UCSD-AML1 (cell line): Measurements from ENCODE around the gene CAPN13.

Experiments used
- DNase-seq: peaks from one replicate; lab custom pipeline; 2025; ENCODE audit not compliant: unreplicated experiment; lab: John Stamatoyannopoulos, UW

CAPN13 gene, protein sequence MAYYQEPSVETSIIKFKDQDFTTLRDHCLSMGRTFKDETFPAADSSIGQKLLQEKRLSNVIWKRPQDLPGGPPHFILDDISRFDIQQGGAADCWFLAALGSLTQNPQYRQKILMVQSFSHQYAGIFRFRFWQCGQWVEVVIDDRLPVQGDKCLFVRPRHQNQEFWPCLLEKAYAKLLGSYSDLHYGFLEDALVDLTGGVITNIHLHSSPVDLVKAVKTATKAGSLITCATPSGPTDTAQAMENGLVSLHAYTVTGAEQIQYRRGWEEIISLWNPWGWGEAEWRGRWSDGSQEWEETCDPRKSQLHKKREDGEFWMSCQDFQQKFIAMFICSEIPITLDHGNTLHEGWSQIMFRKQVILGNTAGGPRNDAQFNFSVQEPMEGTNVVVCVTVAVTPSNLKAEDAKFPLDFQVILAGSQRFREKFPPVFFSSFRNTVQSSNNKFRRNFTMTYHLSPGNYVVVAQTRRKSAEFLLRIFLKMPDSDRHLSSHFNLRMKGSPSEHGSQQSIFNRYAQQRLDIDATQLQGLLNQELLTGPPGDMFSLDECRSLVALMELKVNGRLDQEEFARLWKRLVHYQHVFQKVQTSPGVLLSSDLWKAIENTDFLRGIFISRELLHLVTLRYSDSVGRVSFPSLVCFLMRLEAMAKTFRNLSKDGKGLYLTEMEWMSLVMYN

DNA sequence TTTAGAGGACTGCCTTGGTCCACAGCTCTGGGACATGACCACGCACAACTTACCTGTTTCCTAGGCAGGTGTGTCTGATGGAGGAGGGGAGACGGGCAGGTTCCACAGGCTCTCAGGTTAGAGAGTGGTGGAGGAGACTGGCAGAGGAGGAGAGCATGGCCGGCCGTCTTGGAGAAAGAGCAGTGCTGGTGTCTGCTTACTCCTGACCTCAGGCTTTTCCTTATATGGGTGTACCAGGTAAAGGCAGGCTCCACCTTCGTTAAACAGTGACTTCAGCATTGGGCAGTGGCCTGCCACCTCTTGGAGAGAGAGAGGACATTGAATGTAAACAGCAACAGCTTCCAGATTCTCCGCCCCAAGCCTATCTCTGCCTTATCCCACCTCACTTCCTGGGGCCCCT is at the start of gene CAPN13:
Gene CAPN13, minus strand, starts transcription at position 198 of the 400 bp plus-strand sequence. CDS start 20,121 bp downstream, outside the sequence.
- no peak for DNase-seq

DNA sequence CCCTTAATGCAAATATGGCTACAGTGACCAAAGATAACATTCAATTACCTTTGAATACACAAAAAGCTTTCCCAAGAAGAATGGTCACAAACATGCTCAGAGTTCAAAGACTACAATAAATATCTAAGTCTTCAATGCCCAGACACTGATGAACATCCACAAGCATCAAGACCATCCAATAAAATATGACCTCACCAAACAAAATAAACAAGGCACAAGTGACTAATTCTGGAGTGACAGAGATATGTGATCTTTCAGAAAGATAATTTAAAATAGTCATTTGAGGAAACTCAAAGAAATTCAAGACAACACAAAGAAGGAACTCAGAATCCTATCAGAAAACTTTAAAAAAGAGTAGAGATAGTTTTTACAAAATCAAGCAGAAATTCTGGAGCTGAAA is 40.6 kb upstream of the CAPN13 start:
- DNase-seq, result no peak

DNA sequence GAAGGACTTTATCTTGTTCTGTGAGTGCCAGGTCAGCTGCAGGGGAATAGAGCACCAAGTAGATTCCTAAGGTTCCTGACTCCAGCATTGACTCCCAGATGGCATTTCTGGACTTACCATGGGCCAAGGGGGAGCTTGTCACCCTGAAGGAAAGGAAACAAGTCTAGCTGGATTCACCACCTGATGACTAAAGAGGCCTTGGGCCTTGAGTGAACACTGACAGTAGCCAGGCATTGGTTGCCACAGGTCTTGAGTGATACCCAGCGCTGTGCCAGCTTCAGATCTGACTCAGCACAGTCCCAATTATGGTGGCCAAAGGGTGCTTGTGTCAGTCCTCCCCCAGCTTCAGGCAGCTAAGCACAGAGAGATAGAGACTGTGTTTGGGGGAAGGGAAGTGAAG is 40.1 kb upstream of the CAPN13 start:
- DNase-seq, result no peak

DNA sequence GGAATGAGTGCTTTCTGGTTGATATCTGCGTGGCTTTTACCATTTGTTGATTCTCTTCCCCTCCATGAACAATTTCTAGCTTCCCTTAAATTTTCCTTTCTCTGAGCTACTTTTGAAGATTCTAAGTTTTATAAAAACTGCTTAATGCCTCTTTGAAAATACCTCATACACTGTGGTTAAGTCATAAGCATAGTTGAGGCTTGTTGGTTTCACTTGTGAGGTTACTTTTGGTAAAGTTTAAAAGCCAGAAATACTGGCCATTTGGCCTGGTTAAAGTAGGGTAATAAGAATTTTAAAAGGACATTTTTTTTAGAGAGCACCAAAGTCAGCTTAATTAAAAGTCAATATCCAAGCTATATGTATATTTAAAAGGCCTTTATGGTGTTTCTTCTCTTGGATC is 21.3 kb upstream of the CAPN13 start:
- no peak for DNase-seq

DNA sequence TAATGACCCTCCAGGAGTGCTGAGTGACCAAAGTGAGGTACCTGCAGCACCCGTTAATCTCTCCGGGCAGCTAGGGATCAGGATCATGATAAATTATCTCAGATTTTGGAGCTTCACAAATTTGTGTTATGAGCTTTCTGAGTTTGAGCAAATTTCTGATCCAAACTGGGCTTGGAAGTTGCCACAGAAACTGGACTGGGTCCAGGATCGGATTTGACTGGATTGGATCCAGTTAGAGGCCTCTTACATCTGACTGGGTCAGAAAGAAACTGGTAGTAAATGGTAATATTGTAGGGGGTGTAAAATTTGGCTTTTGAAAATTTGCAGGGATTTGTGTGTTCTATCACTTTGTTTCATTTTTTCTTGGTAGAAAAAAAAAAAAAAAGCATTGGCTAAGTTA is 19.7 kb upstream of the CAPN13 start:
- DNase-seq, result no peak

DNA sequence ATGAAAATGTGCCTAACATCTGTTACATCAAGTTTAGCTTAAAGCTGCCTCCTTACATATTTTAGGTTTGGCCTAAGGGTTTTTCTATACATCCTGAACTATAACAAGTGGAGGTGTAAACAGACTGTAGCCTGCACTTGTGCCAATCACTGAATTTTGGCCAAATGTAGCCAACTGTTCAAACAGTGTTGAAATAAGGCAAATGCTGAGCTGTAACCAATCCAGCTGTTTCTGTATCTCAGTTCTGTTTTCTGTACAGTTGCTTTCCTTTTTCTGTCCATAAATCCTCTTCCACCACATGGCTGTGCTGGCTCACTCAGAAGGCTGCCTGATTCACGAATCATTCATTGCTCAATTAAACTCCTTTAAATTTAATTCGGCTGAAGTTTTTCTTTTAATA is 19.2 kb upstream of the CAPN13 start:
- DNase-seq, result no peak

DNA sequence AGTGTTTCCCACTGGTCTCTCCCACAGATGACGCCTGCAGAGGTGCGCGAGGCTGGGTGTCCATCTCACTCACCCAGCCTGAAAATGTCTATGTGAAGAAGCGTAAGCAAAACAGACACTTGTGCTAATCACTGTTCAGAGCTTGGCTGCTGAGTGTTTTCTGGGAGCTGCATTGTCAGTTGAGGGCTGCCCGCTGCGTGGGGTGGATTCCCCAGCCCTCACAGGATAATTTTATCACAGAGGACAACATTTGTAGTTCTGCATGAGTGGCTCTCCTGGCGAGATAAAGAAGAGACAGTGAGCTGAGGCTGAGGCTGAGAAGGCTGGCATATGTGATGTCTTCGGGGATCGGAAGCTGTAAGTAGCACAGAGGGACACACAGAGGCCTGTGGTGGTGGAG is 16.2 kb upstream of the CAPN13 start:
- DNase-seq, result no peak

DNA sequence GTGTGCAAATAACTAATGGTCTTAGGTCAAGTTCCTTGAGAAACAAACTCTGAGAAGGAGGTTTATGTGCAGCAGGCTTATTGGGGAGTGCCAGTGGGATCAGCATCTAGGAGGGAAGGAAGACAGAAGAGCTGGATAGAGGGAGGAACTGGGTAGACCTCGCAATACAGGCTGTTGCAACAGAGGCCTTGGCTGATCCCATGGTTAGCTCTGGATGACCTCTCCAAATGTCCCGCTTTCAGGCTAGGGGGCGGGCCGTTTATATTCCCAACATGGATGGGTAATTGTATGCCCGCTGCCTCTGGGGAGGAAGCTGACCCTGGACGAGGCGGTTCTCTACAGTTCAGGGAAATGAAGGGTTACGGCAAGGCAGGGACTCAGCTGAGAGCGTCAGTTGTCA is 14.7 kb upstream of the CAPN13 start:
- no peak for DNase-seq

DNA sequence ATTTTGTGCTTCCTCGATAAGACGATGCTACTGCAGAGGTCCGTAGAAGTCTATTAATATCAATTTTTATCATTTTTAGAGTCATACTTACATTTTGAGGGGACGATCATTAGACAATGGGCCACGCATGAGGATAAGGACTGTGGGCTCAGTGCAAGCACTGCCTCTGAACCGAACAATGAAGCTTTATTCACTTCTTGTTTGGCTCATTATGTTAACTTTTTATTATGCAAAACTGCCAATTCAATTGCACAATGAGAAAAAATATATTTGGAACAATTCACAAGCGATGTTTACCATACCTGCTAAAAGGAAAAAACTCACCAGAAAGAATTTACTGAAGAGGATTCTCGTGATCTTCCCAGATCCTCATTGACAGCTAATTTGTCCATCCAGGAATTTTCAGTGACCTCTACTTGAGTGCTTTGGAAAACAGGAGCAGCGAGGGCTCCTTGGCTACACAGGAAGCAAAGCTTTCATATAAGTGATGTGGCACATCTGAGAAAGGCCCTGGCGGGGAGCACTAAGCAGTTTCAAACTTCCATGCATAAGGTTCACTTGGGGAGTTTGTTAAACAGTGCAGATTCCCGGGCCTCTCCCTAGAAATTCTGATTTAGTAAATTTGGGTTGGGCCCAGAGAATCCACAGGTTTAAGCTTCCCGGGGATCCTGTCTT is 13.3 kb upstream of the CAPN13 start:
- DNase-seq, result no peak

DNA sequence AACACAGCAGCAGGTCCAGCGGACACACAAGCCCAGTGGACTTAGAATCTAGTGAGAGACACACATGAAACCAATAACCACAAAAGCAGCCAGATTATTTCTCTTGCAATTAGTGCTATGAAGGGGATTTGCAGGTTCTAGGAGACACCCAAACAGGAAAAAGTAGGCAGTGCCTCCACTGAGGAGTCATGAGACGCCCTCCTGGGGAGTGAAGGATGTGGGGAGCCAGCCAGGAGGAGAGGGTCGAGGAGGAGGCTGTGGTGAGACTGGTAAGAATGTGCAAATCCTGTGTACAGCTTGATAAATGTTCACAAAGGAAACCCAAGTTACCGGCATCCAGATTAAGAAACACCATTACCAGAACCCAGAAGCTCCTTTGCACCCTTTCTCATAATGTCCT is 2.7 kb upstream of the CAPN13 start:
- no peak for DNase-seq

DNA sequence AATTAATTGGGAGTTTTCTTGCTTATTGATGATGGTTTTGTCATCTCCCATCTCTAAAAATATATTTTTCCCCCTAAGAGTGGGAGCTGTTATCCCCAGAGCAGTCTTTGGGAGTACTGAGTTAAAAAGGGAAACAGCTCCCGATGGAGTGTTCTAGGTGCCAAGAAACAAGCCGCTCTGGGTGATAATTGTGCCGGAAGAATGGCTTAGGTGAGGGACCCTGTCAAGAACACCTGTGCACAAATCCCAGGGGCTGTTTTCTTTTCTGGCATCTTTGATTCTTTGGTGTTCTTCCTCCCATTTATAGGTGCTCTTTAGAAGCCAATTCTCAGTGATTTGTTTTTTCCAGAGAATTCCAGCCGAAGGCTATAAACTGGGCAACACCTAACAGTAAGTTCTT is 1.4 kb upstream of the CAPN13 start:
- no peak for DNase-seq

DNA sequence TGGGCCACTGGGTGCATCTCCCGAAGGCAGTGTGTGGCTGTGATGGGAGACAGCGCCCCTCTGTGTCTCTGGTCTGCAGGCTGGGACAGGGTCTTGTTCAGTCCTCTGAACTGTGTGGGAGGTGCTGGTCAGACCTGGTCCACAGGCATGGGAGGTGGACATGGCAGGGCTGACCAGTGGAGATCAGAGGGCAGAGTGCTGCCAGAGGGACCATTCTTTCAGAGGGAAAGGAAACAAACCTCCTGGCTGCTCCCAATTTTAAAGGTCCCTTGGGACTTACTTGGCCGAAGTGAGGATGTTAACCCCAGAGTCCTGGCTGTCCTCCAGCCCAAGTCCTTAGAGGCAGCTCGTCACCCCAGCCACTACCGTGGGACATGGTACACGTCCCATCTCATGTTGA is 4.0 kb downstream of the CAPN13 start:
- no peak for DNase-seq

DNA sequence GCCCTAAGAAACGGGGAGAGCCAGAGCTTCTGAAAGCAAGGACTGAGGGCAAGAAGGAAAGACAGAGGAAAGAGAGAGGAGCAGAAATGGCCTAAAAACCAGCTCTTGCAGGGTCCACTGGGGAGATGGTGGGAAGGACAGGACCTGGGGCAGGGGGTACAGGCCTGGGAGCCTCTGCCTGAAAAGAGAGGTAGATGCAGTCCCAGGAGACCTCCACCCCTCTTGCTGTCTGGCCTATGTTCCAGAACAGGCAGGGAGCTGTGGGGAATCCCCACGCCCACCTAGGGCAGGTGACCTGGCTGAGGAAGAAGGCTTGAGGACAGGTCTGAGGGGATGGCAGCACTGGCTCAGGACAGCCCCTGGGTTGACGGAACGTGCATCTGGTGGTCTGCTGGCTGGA is 4.6 kb downstream of the CAPN13 start:
- no peak for DNase-seq

DNA sequence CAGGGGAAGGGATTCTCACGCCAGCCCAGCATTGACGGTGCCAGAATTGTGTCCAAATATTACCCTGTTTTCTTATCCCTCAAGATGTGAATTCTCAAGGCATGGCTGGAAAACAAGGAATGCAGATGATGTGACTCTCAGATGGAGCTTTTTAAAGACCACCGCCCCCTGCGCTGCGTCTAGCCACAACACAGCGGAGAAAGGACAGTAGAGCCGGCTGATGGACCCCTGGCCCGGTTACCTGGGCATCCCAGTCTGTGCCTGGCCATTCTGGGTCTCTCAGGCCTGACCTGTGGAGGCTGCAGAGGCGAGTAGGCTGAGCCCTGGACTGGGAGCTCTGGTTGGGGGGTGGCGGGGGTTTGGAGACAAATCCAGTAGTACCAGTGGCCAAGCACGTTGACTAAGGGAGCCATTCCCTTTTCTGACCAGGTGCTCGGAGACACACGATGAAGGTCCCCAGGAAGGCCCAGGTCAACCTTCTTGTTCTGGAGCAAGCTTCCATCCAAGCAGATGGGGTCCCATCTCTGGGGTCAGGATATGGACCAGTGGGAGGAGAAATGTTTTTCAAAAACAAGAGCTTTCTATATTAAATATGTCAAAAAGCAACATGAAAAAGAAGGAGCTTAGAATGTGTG is 5.3 kb downstream of the CAPN13 start:
- DNase-seq, result no peak

DNA sequence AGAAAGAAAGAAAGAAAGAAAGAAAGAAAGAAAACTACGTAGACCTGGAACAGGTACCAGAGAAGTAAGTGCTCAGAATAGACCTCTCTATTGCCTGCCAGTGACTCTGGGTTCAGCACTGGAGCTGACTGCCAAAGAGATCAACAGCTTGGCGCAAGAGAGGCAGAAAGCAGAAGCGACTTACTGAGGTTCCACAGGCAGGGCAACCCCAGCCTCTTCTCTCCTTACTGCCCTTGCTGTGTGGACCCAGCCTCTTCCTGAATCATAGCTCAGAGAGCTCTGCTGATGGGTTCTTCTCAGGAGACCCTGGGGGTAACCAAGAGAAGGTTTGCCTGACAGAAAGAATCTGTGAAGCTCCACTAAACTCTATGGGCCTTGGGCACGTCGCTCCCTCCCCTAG is 7.1 kb downstream of the CAPN13 start:
- no peak for DNase-seq

DNA sequence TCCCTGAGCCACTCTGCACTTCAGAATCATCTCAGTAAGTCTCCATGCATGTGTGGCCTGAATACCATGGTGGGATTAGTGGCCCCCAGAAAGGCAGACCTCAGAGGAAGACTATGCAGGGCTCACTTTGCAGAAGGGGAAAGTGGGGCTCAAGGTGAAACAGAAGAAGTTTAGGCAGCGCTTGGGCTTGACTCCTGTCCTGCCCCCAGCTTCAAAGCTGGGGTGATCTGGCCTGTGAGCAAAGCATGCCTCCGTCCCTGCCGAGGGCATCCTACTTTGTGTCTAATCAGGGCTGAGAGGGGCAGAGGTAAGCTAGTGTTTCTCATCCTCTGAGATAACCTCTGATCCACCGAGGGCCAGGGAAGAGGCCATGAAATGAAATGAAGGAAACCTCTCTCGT is 7.9 kb downstream of the CAPN13 start:
- no peak for DNase-seq

DNA sequence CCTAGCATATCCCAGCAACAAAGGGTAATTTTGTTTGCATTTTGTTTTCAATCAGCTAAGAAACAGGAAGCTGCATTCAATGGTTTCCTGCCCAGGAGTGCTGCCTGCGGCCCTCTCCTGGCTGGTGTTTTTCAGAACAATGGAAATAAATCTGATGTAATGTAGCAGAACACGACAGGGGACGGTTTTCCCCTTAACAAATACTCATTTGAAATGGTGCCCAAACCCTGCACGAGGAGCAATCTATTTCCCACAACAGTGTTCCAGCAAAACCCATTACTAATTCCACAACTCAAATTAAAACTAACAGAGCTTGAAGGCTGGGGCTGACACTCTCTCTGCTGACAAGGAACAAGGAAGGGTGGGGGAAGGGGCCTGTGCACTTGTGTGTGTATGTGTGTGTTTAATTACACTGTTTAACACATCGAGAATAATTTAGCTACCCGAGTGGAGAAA is 8.7 kb downstream of the CAPN13 start:
- DNase-seq, result peak; percentile 16

DNA sequence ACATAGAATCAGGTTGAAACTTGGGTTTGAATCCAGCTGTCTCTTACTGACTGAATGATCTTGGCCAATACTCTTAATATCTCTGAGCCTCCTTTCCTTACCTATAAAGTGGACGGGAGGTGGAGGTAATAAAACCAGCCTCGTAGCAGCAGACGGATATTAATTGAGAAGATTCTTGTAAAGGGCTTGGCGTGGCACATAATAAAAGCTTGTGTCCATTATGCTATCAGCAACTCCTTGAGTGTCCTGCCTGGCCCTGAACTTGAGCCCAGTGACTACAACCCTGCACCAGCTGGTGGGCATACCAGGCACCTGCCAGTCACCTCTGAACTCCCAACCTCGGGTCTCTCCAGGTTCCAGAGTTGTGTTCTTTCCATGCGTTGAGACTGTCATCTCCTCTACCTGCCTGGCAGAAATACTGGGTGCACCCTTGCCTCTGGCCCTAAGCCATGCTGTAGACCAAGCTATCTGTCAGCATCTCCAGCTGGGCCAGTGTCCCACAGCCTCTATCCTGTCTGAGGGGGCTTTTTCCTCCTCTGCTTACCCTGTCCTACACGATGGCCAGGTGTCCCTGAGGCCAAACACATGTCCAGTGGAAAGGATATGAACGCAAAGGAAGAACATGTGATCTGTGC is 9.7 kb downstream of the CAPN13 start:
- no peak for DNase-seq

DNA sequence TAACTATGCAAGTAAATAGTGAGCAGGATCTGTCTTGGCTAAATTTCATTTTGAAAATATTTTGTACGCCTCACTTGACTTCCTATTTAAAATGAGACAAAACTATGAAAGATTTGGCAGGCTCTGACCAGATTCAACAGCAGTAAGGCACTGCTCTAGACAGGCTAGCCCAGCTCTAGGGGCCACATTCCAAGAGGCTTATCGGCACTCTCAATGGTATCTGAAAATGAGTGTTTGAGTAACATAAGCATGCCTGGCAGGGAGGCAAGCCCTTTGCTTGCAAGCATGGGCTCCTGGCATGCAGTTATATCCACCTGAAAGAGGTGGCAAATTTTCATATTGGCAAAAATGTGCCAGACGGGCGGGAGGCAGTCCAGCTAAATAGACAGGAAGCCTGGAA is 10.5 kb downstream of the CAPN13 start:
- no peak for DNase-seq

DNA sequence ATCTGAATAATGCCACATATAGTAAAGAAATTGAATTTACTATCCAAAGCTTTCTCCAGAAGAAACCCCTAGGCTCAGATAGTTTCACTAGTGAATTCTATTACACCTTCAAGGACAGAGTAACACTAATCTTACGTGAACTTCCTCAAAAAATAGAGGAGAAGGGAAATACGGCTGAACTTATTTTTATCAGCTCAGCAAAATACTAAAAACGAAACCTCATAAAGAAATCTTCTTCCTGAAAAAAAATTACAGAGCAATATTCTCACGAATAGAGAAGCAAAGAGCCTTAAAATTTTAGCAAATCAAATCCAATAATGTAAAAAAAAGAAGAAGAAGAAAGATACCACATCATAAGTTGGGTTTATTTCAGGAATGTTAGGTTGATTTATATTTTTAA is 14.7 kb downstream of the CAPN13 start:
- DNase-seq, result no peak

DNA sequence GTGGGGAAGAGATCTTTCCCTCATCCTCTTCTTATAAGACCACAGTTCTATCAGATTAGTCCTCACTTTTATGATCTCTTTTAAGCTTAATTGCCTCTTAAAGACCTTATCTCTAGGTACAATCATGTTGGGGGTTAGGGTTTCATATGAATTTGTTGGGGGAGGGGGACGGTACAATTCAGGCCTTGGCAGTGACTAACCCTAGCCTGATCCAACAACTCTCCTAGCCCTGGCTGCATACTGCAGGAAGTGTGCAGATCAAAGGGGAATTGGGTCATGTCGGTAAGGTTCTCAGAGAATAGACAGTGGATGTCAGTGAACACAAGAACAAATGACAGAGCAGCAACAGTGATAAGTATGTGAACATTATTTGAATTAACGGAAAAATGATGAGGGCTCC is 16.4 kb downstream of the CAPN13 start:
- DNase-seq, result no peak
